HL-60/S4 treated with phorbol 12-myristate 13-acetate at 8.2 ng/mL for 4 days and 3 days (cell line): ENCODE measurements around the gene MTMR12.

Experiments
- in situ Hi-C: fragments of 300-500 bp; cut with MboI; formaldehyde crosslinking; loops from 2 replicates; pipeline ENCODE4 v1.15.0; 2022; ENCODE audit warnings: low sequenced_read_pairs

Gene MTMR12

DNA sequence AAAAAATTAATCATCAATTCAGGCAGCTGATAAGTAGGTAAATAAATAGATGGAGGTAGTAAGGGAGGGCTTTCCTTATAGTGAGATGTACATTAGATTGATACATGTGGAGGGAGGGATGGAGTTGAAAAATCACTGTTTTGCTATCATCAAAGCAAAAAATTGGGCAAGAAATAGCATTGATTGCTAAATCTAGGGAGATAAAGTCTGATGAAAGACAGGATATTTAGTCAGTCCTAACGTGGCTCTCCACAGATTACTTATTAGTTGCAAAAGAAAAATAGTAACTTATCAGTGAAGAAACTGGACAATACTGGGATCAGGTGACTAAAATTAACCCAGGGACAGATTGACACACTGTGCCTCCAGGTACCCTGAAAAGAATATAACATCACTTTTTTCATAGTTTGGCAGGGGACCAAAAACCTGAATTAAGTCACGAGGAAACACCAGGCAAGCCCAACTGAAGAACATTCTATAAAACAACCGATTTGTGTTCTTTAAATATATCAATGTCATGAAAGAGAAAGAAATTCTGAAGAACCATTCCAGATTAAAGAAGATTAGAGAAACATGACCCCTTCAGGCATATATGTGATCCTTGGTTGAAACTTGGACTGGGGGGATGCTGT, 111.5 kb downstream of the MTMR12 start:
- in situ Hi-C loops, result no loop called here

DNA sequence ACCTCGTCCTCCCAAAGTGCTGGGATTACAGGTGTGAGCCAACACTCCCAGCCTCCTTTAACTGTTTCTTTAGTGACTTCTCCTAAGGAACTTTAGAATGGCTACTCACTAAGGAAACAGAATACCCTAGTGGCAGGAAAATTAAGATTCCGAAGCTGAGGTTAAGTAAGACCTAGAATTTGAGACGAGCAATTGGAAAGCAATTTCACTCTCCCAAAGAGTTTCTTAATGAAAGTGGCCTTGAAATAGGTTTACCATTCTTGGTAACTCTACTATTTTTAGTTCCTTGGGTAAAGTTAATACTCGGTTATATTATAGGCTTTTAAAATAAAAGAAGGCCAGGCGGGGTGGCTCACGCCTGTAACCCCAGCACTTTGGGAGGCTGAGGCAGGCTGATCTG, 115.7 kb downstream of the MTMR12 start:
- in situ Hi-C loops, result no loop called here

DNA sequence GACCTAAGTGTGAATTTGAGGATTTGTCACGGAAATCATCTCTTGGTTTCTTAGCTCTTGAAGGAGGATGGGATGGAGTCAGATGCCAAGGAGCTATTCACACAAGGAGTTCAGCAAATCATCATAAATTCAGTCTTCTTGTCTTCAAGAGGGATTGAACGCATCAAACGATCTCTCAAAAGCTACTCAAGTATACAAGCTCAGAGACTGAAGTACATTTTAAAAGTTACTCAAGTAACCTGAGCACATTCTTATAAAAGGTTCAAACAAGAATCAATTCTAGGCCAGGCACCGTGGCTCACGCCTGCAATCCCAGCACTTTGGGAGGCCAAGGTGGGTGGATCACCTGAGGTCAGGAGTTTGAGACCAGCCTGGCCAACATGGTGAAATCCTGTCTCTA, 117.5 kb downstream of the MTMR12 start:
- in situ Hi-C loops, result no loop called here

DNA sequence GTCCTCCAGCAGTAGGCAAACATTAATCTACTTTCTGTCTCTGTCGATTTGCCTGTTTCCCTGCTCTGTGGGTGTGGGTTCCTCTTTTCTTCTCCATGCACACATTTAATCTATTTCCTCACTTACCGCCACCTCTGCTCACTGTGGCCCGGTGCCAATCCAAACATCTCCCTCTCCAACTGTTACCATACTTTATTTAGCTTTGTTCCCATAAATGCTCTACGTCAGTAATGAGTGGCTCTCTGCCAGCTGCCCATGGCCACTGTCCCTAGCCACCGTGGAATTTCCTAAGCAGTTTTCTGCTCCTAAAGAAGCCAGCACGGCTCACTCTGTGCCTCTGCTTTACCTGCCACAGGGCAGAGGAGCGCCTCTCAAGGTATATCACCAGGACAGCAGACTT, 119.1 kb downstream of the MTMR12 start:
- in situ Hi-C loops, result no loop called here

DNA sequence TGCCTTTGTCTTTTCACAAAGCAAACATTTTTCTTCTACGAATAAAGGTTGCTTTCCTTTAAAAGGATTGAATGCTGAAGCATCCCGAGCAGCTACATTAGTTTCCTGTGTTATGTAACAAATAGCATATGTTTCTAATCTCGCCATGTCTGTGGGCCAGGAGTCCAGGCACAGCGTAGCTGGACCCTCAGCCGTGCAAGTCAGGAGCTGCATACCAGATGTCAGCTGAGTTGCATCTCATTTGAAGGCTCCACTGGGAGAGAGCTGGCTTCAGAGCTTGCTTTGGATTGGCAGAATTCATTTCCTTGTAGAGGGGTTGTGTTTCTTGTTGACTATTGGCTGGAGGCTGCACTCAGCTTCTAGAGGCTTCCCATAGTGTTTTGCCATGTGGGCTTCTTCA, 122.6 kb downstream of the MTMR12 start:
- in situ Hi-C loops, result no loop called here

DNA sequence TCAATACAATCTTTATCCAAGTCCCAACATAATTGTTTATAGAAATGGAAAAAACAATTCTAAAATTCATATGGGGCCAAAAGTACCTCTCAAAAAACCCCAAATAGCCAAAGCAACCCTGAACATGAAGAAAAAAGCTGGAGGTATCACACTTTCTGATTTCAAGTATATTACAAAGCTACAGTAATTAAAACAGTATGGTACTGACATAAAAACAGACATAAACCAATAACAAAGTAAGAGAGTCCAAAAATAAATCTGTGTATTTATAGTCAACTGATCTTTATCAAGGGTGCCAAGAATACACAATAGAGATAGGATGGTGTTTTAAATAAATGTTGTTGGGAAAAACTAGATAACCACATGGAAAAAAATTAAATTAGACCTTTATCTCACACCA, 125.1 kb downstream of the MTMR12 start:
- in situ Hi-C loops, result no loop called here

DNA sequence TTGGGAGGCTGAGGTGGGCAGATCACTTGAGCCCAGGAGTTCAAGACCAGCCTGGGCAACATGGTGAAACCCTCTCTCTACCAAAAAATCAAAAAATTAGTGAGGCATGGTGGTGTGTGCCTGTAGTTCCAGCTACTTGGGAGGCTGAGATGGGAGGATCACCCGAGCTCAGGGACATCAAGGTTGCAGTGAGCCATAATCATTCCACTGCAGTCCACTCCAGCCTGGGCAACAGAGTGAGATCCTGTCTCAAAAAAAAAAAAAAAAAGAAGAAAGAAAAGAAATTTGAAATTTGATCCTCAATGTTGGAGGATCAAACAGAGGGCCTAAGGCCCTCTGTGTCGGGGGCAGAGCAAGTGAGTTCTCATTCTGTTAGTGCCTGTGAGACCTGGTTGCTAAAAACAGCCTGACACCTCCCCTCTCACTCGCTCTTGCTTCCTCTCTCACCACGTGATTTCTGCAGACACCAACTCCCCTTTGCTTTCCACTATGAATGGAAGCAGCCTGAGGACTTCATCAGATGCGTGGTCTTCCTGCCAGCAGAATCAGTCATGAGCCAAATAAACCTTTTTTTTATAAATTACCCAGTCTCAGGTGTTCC, 130.2 kb downstream of the MTMR12 start:
- in situ Hi-C loops, result no loop called here
